Ovary (tissue), 3 donors: Measurements from ENCODE around the gene RALBP1.

Experiments used
- CTCF ChIP-seq, 3 donors: fragments of 450-650 bp in 2 of 3; fragments of 200-600 bp in 1 of 3; IDR thresholded peaks; one replicate each; pipeline versions ENCODE4 v1.5.1 to v1.8.0; 2016 to 2022; ENCODE audit warnings: antibody characterized with exemption in 3 of 3, mild to moderate bottlenecking in 1 of 3
- POLR2A ChIP-seq: fragments of 450-650 bp; IDR thresholded peaks from one replicate; pipeline ENCODE4 v1.6.1; 2017; ENCODE audit warnings: antibody characterized with exemption, mild to moderate bottlenecking, moderate library complexity
- donor health status: DM: no; HTN: no; CAD: no.

- TF ChIP-seq POLR2A: no peak
- TF ChIP-seq CTCF (IDR thresholded peaks at IDR 0.05): no peak
These were observed 94.9 kb downstream of the RALBP1 start for GRCh38 chr18:9570255-9570654.
